Measurements from ENCODE around the gene RSPH4A. TPM values are rescaled to one million over a fixed set of nuclear protein-coding genes. Genes with fewer than 3 reads are reported as not detected.
"Not testable (repeated sequence)": the region's sequence is repeated elsewhere in the genome, so short reads cannot be mapped to it uniquely, and the experiment has no call there.

Gene RSPH4A
- total RNA-seq, 2 donors from 2014 or later, result 0.09 to 0.17 TPM

GRCh38 chr6:116586738-116587137 lies 29.5 kb upstream of the RSPH4A start:
- Mint-ChIP-seq H3K9me3 (no peaks in the 10 kb centered on the region), H3K36me3 (ENCODE audit: insufficient read depth in 2 of 2) (peaks cover 2 to 22% of the 10 kb centered on the region in 2 donors), H3K27ac (no peak overlapping the region), H3K27me3 (ENCODE audit: low read depth) (no peaks in the 10 kb centered on the region), H3K4me3 (no peak overlapping the region), H3K4me1 (ENCODE audit: low read depth) (no peaks in the 10 kb centered on the region)
- DNase-seq, result no peak
- no peak for ATAC-seq (replicated peaks in 1 of 2)

- H3K4me3 Mint-ChIP-seq, result no peak overlapping the region
- H3K27ac Mint-ChIP-seq, result no peak overlapping the region
- no peaks in the 10 kb centered on the region for H3K27me3 Mint-ChIP-seq (ENCODE audit: low read depth)
- DNase-seq, result no peak
- H3K9me3 Mint-ChIP-seq, result no peaks in the 10 kb centered on the region
- peaks cover 2 to 16% of the 10 kb centered on the region in 2 donors for H3K36me3 Mint-ChIP-seq (ENCODE audit: insufficient read depth in 2 of 2)
- no peak for ATAC-seq (replicated peaks in 1 of 2)
- no peaks in the 10 kb centered on the region for H3K4me1 Mint-ChIP-seq (ENCODE audit: low read depth)
Measured at GRCh38 chr6:116595247-116595646, 21.0 kb upstream of the RSPH4A start.

GRCh38 chr6:116596815-116597214 lies 19.5 kb upstream of the RSPH4A start:
- ATAC-seq (replicated peaks in 1 of 2) (no peak), DNase-seq (no peak)
- H3K36me3 Mint-ChIP-seq (ENCODE audit: insufficient read depth in 2 of 2), result peaks cover 2 to 13% of the 10 kb centered on the region in 2 donors
- no peak overlapping the region for H3K27ac Mint-ChIP-seq
- no peaks in the 10 kb centered on the region for H3K27me3 Mint-ChIP-seq (ENCODE audit: low read depth)
- no peaks in the 10 kb centered on the region for H3K4me1 Mint-ChIP-seq (ENCODE audit: low read depth)
- H3K4me3 Mint-ChIP-seq, result no peak overlapping the region
- H3K9me3 Mint-ChIP-seq, result no peaks in the 10 kb centered on the region

- not testable (repeated sequence) for H3K9me3 Mint-ChIP-seq; DNase-seq; ATAC-seq (replicated peaks in 1 of 2); H3K27me3 Mint-ChIP-seq (ENCODE audit: low read depth); H3K4me1 Mint-ChIP-seq (ENCODE audit: low read depth); H3K4me3 Mint-ChIP-seq; H3K27ac Mint-ChIP-seq
- peaks cover 3 to 18% of the 10 kb centered on the region in 2 donors for H3K36me3 Mint-ChIP-seq (ENCODE audit: insufficient read depth in 2 of 2)
Measured at GRCh38 chr6:116603916-116604315, 12.4 kb upstream of the RSPH4A start.

- not testable (repeated sequence) for DNase-seq; H3K4me1 Mint-ChIP-seq (ENCODE audit: low read depth); H3K9me3 Mint-ChIP-seq; H3K27me3 Mint-ChIP-seq (ENCODE audit: low read depth); ATAC-seq (replicated peaks in 1 of 2); H3K4me3 Mint-ChIP-seq; H3K27ac Mint-ChIP-seq
- H3K36me3 Mint-ChIP-seq (ENCODE audit: insufficient read depth in 2 of 2), result peaks cover 3 to 15% of the 10 kb centered on the region in 2 donors
Measured at GRCh38 chr6:116604868-116605267, 11.4 kb upstream of the RSPH4A start.

- no peak for ATAC-seq (replicated peaks in 1 of 2)
- Mint-ChIP-seq H3K27ac (no peak overlapping the region), H3K36me3 (ENCODE audit: insufficient read depth in 2 of 2) (peaks cover 3 to 12% of the 10 kb centered on the region in 2 donors), H3K9me3 (peaks cover 4 to 7% of the 10 kb centered on the region in 2 donors), H3K27me3 (ENCODE audit: low read depth) (peaks cover 7% of the 10 kb centered on the region), H3K4me3 (no peak overlapping the region), H3K4me1 (ENCODE audit: low read depth) (no peaks in the 10 kb centered on the region)
- no peak for DNase-seq
Measured at GRCh38 chr6:116605935-116606334, 10.3 kb upstream of the RSPH4A start.

- Mint-ChIP-seq H3K9me3 (no peaks in the 10 kb centered on the region), H3K36me3 (ENCODE audit: insufficient read depth in 2 of 2) (no peaks in the 10 kb centered on the region), H3K27me3 (ENCODE audit: low read depth) (peaks cover 22% of the 10 kb centered on the region), H3K4me3 (no peak overlapping the region), H3K4me1 (ENCODE audit: low read depth) (peaks cover 4% of the 10 kb centered on the region), H3K27ac (no peak overlapping the region)
- ATAC-seq (replicated peaks in 1 of 2) (no peak), DNase-seq (no peak)
Measured at GRCh38 chr6:116611056-116611455, 5.2 kb upstream of the RSPH4A start.

- Mint-ChIP-seq H3K27me3 (ENCODE audit: low read depth) (peaks cover 23% of the 10 kb centered on the region), H3K27ac (no peak overlapping the region), H3K9me3 (no peaks in the 10 kb centered on the region), H3K4me3 (peak overlapping the region; percentile 83 to 96), H3K4me1 (ENCODE audit: low read depth) (peaks cover 16% of the 10 kb centered on the region), H3K36me3 (ENCODE audit: insufficient read depth in 2 of 2) (no peaks in the 10 kb centered on the region)
- ATAC-seq (replicated peaks in 1 of 2) (peak; percentile 48 to 54), DNase-seq (peak; percentile 10 to 13)
Measured at GRCh38 chr6:116616737-116617053, 416 bp downstream of the RSPH4A start.

- DNase-seq, result no peak
- Mint-ChIP-seq H3K36me3 (ENCODE audit: insufficient read depth in 2 of 2) (no peaks in the 10 kb centered on the region), H3K9me3 (no peaks in the 10 kb centered on the region), H3K4me3 (no peak overlapping the region), H3K27ac (no peak overlapping the region), H3K27me3 (ENCODE audit: low read depth) (peaks cover 10% of the 10 kb centered on the region), H3K4me1 (ENCODE audit: low read depth) (no peaks in the 10 kb centered on the region)
- ATAC-seq (replicated peaks in 1 of 2), result no peak
Measured at GRCh38 chr6:116624036-116624805, 7.9 kb downstream of the RSPH4A start.

GRCh38 chr6:116625872-116626271 lies 9.6 kb downstream of the RSPH4A start:
- ATAC-seq (replicated peaks in 1 of 2) (no peak), DNase-seq (no peak)
- H3K27me3 Mint-ChIP-seq (ENCODE audit: low read depth), result peaks cover 10% of the 10 kb centered on the region
- no peaks in the 10 kb centered on the region for H3K9me3 Mint-ChIP-seq
- H3K36me3 Mint-ChIP-seq (ENCODE audit: insufficient read depth in 2 of 2), result no peaks in the 10 kb centered on the region
- H3K4me3 Mint-ChIP-seq, result no peak overlapping the region
- no peak overlapping the region for H3K27ac Mint-ChIP-seq
- H3K4me1 Mint-ChIP-seq (ENCODE audit: low read depth), result no peaks in the 10 kb centered on the region

- H3K9me3 Mint-ChIP-seq, result no peaks in the 10 kb centered on the region
- no peak overlapping the region for H3K27ac Mint-ChIP-seq
Measured at GRCh38 chr6:116629563-116629981, 13.3 kb downstream of the RSPH4A start.

GRCh38 chr6:116631379-116631990 lies 15.2 kb downstream of the RSPH4A start:
- no peaks in the 10 kb centered on the region for H3K9me3 Mint-ChIP-seq
- no peaks in the 10 kb centered on the region for H3K4me1 Mint-ChIP-seq (ENCODE audit: low read depth)
- H3K27ac Mint-ChIP-seq, result no peak overlapping the region
- ATAC-seq (replicated peaks in 1 of 2) (no peak), DNase-seq (no peak)
- H3K4me3 Mint-ChIP-seq, result no peak overlapping the region
- peaks cover 4 to 20% of the 10 kb centered on the region in 2 donors for H3K36me3 Mint-ChIP-seq (ENCODE audit: insufficient read depth in 2 of 2)
- no peaks in the 10 kb centered on the region for H3K27me3 Mint-ChIP-seq (ENCODE audit: low read depth)

More at GRCh38 chr6:116629563-116629981, 13.3 kb downstream of the RSPH4A start:
- no peak for DNase-seq
- Mint-ChIP-seq H3K4me1 (ENCODE audit: low read depth) (no peaks in the 10 kb centered on the region), H3K36me3 (ENCODE audit: insufficient read depth in 2 of 2) (peaks cover 4 to 17% of the 10 kb centered on the region in 2 donors), H3K27me3 (ENCODE audit: low read depth) (no peaks in the 10 kb centered on the region), H3K4me3 (no peak overlapping the region)
- no peak for ATAC-seq (replicated peaks in 1 of 2)

- no peak overlapping the region for H3K27ac Mint-ChIP-seq
- H3K27me3 Mint-ChIP-seq (ENCODE audit: low read depth), result no peaks in the 10 kb centered on the region
- H3K4me1 Mint-ChIP-seq (ENCODE audit: low read depth), result no peaks in the 10 kb centered on the region
- no peak overlapping the region for H3K4me3 Mint-ChIP-seq
- no peak for ATAC-seq (replicated peaks in 1 of 2)
- no peak for DNase-seq
- peaks cover 4 to 20% of the 10 kb centered on the region in 2 donors for H3K36me3 Mint-ChIP-seq (ENCODE audit: insufficient read depth in 2 of 2)
- no peaks in the 10 kb centered on the region for H3K9me3 Mint-ChIP-seq
Measured at GRCh38 chr6:116633685-116634084, 17.4 kb downstream of the RSPH4A start.
